Stimulated activated CD4-positive, alpha-beta T cell treated with anti-CD3 and anti-CD28 coated beads, TNF-alpha, amount 100 ng/mL, for 24 hours (primary cell): Measurements from ENCODE around the gene HES7.

Experiments used
- DNase-seq, 3 experiments: peaks; one replicate each; pipeline ENCODE4 v3.0.0-alpha.2; 2020; ENCODE audit warnings: low read depth in 3 of 3

Gene HES7

GRCh38 chr17:8142887-8143580 is 19.1 kb upstream of the HES7 start:
- no peak for DNase-seq

GRCh38 chr17:8142158-8142886 is 18.4 kb upstream of the HES7 start:
- no peak for DNase-seq

GRCh38 chr17:8141741-8142140 is 17.8 kb upstream of the HES7 start:
- no peak for DNase-seq

GRCh38 chr17:8141045-8141444 is 17.1 kb upstream of the HES7 start:
- DNase-seq, result no peak

- DNase-seq, result no peak
These were observed 16.4 kb upstream of the HES7 start for GRCh38 chr17:8140065-8141029.

- DNase-seq, result peak; percentile 93 to 98 (median 97)
These were observed 14.9 kb upstream of the HES7 start for GRCh38 chr17:8138672-8139371.

GRCh38 chr17:8138374-8138671 is 14.4 kb upstream of the HES7 start:
- no peak for DNase-seq

GRCh38 chr17:8137645-8138373 is 13.9 kb upstream of the HES7 start:
- no peak for DNase-seq

GRCh38 chr17:8133941-8134340 is 10.0 kb upstream of the HES7 start:
- DNase-seq, result no peak

- no peak for DNase-seq
These were observed 9.5 kb upstream of the HES7 start for GRCh38 chr17:8133399-8133798.

GRCh38 chr17:8131844-8132441 is 8.0 kb upstream of the HES7 start:
- DNase-seq, result no peak

- DNase-seq, result no peak
These were observed 4.3 kb upstream of the HES7 start for GRCh38 chr17:8128125-8128784.

- peak in 1 of 3 experiments; percentile 59 for DNase-seq
These were observed 2.7 kb upstream of the HES7 start for GRCh38 chr17:8126491-8127066.

- DNase-seq, result peak in 1 of 3 experiments; percentile 16
These were observed 2.1 kb upstream of the HES7 start for GRCh38 chr17:8125947-8126490.

GRCh38 chr17:8125154-8125946 is 1.4 kb upstream of the HES7 start:
- DNase-seq, result peak; percentile 85 to 89 (median 88)

- peak in 1 of 3 experiments; percentile 24 for DNase-seq
These were observed 646 bp upstream of the HES7 start for GRCh38 chr17:8124350-8125153.

GRCh38 chr17:8122924-8123694 is 797 bp downstream of the HES7 start:
- DNase-seq, result peak in 1 of 3 experiments; percentile 51
